ENCODE results near the gene GAS7. TPM values are rescaled to one million over a fixed set of nuclear protein-coding genes. Genes with fewer than 3 reads are reported as not detected.

Gene GAS7
- total RNA-seq, 6 experiments from 2014 or later = 1.6 to 7.1 (median 2.7) TPM

- TF ChIP-seq CTCF (IDR thresholded peaks at IDR 0.05) = no peak
- no peak for TF ChIP-seq POLR2A (IDR thresholded peaks at IDR 0.05)
- no peaks in the 10 kb centered on the region for H3K4me1 ChIP-seq
- H3K9me3 ChIP-seq = no peaks in the 10 kb centered on the region
- no peaks in the 10 kb centered on the region for H3K36me3 ChIP-seq
- H3K4me3 ChIP-seq = no peak overlapping the region
- no peak for DNase-seq
- no peaks in the 10 kb centered on the region for H3K27me3 ChIP-seq
- WGBS (ENCODE audit: insufficient coverage, low coverage, low lambda C conversion rate, missing lambda C conversion rate) = 52% methylated on average over 4 of the region's 4 CpGs
- H3K27ac ChIP-seq = no peak overlapping the region
- intact Hi-C loops (cut with DNase I) = no loop called here
- ATAC-seq = no peak
These were observed 120.7 kb downstream of the GAS7 start for GRCh38 chr17:10077561-10078299.

DNA sequence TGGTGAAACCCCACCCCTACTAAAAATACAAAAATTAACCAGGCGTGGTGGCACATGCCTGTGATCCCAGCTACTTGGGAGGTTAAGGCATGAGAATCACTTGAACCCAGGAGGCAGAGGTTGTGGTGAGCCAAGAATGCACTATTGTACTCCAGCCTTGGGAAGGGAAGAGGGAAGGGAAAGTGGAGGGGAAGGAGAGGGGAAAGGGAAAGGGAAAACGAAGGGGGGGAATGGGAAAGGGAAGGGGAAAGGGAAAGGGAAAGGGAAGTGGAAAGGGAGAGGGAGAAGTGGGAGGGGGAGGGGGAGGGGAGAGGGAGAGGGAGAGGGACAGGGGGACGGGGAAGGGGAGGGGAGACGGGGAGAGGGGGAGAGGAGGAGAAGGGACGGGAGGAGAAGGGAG is 122.5 kb downstream of the GAS7 start:
- no peak for DNase-seq
- H3K36me3 ChIP-seq = no peaks in the 10 kb centered on the region
- intact Hi-C loops (cut with DNase I) = no loop called here
- no peak overlapping the region for H3K27ac ChIP-seq
- H3K4me3 ChIP-seq = no peak overlapping the region
- H3K27me3 ChIP-seq = no peaks in the 10 kb centered on the region
- TF ChIP-seq CTCF (IDR thresholded peaks at IDR 0.05) (no peak), POLR2A (IDR thresholded peaks at IDR 0.05) (no peak)
- H3K9me3 ChIP-seq = no peaks in the 10 kb centered on the region
- no peak for ATAC-seq
- 49% methylated on average over 5 of the region's 5 CpGs for WGBS (ENCODE audit: insufficient coverage, low coverage, low lambda C conversion rate, missing lambda C conversion rate)
- H3K4me1 ChIP-seq = no peaks in the 10 kb centered on the region

DNA sequence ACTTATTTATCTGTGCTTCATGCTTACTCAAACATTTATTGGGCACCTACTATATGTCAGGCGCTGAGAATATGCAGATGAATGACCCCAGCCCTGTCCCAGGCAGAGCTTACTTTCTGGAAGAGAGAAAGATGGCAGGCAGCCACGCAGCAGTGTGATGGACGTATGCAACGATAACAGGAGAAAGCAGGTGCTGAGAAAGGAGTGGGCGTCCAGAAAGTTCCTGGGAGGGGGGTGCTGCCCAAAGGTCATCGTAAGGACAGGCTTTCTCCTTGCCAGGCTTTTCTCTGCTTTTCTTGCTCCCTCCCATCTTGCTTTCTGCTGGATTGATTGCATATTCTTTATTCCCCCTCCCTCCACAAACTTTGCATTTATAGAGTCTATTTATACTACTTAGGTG is 124.5 kb downstream of the GAS7 start:
- DNase-seq = no peak
- ATAC-seq = no peak
- 40% methylated on average over 6 of the region's 6 CpGs for WGBS (ENCODE audit: insufficient coverage, low coverage, low lambda C conversion rate, missing lambda C conversion rate)
- intact Hi-C loops (cut with DNase I) = no loop called here
- Histone ChIP-seq H3K27ac (no peak overlapping the region), H3K27me3 (no peaks in the 10 kb centered on the region), H3K4me3 (no peak overlapping the region), H3K4me1 (no peaks in the 10 kb centered on the region), H3K36me3 (no peaks in the 10 kb centered on the region), H3K9me3 (no peaks in the 10 kb centered on the region)
- TF ChIP-seq CTCF (IDR thresholded peaks at IDR 0.05) = no peak
- no peak for TF ChIP-seq POLR2A (IDR thresholded peaks at IDR 0.05)

DNA sequence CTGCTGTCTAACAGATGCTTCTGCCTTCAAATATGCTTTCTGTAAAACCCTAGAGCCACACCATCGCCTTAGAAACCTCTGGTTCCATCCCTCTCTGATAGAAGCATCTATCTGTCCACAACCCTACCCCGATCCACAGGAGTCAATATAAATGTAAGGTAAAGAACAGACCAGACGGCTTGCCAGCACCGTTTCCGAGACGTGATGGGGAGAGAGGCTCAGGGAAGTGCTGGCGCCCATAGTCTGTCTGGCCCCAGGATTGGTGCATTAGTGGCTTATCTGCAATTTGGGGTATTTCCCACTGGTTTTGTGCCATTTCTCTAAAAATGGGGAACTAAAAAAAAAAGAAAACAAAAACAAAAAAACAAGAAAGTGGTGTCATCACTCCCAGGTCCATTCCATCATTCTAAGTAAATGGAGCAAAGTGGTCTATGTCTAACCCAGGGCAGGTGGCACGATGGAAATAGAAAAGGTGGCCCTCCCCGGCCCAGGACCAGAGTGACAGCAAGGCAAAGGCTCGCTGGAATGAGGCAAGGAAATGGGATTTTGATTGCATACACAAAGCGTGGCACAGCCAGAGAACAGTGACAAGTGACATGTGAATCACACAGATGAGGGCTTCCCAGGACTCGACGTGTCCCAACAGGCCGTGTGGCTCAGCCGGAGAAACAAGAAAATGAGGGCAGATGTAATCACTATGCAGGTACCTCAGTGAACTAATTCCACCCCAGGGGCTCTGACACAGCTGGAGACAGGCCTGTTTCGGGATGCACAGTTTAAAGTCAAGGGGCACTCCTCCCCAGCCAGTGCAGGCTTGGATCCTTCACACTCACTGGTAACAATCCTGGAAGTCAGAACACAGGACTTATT is 125.6 kb downstream of the GAS7 start:
- Histone ChIP-seq H3K36me3 (no peaks in the 10 kb centered on the region), H3K4me1 (no peaks in the 10 kb centered on the region), H3K9me3 (no peaks in the 10 kb centered on the region), H3K4me3 (no peak overlapping the region), H3K27ac (no peak overlapping the region), H3K27me3 (no peaks in the 10 kb centered on the region)
- ATAC-seq = no peak
- TF ChIP-seq CTCF (IDR thresholded peaks at IDR 0.05) (no peak), POLR2A (IDR thresholded peaks at IDR 0.05) (no peak)
- 71% methylated on average over 12 of the region's 16 CpGs for WGBS (ENCODE audit: insufficient coverage, low coverage, low lambda C conversion rate, missing lambda C conversion rate)
- DNase-seq = no peak
- intact Hi-C loops (cut with DNase I) = no loop called here
